ENCODE data around the gene BFSP2.

- no peak for TF ChIP-seq EZH2 (IDR thresholded peaks at IDR 0.05; ENCODE audit: borderline replicate concordance, insufficient read depth, low read depth, low read length, poor library complexity, severe bottlenecking)
- TF ChIP-seq CTCF (IDR thresholded peaks at IDR 0.05) = no peak
These were observed 32.9 kb upstream of the BFSP2 start for GRCh38 chr3:133366921-133367320.
